WTC11 (cell line): ENCODE data around the gene PHF14. TPM values are rescaled to one million over a fixed set of nuclear protein-coding genes. Genes with fewer than 3 reads are reported as not detected.

Experiments used
- ATAC-seq: fragments of 200-7000 bp; cut with Tn5 transposase; 2 replicates; pipeline ENCODE4 v1.10.0; 2021; ENCODE audit warnings: mild to moderate bottlenecking, moderate library complexity
- CTCF ChIA-PET: fragments of 300-600 bp; sonication (Branson Sonifier 250); formaldehyde crosslinking; loops from one replicate; lab custom pipeline; 2021; ENCODE audit warnings: antibody characterized with exemption; lab: Charles Lee
- POLR2A ChIA-PET: fragments of 350-600 bp; sonication (Branson Sonifier 250); formaldehyde crosslinking; loops from one replicate; lab custom pipeline; 2021; ENCODE audit warnings: antibody characterized with exemption; lab: Charles Lee
- DNase-seq: peaks from one replicate; pipeline ENCODE4 v3.0.0; 2021; ENCODE audit warnings: low spot score
- H3K27ac Mint-ChIP-seq: 2 replicates; pipeline ENCODE4 v1.8.0; 2021; ENCODE audit warnings: mixed read lengths
- H3K27me3 Mint-ChIP-seq: 2 replicates; pipeline ENCODE4 v1.8.0; 2021; ENCODE audit warnings: low read depth, mild to moderate bottlenecking, moderate library complexity, mixed read lengths
- H3K36me3 Mint-ChIP-seq: 2 replicates; pipeline ENCODE4 v1.8.0; 2021; ENCODE audit warnings: mixed read lengths
- H3K4me1 Mint-ChIP-seq: 2 replicates; pipeline ENCODE4 v1.8.0; 2022; ENCODE audit warnings: mixed read lengths
- H3K4me3 Mint-ChIP-seq: 2 replicates; pipeline ENCODE4 v1.8.0; 2021; ENCODE audit warnings: mild to moderate bottlenecking, moderate library complexity, mixed read lengths
- H3K9me3 Mint-ChIP-seq: 2 replicates; pipeline ENCODE4 v1.8.0; 2021; ENCODE audit warnings: mixed read lengths
- ATF1 ChIP-seq: sonication (generic); formaldehyde crosslinking; IDR thresholded peaks from 2 replicates; pipeline ENCODE4 v1.8.1; 2023; ENCODE audit warnings: mild to moderate bottlenecking, moderate library complexity, missing genetic modification reagents
- CREM ChIP-seq: sonication (generic); formaldehyde crosslinking; IDR thresholded peaks from 2 replicates; pipeline ENCODE4 v1.8.1; 2022; ENCODE audit warnings: mild to moderate bottlenecking, missing genetic modification reagents, moderate library complexity
- ELF4 ChIP-seq: sonication (generic); formaldehyde crosslinking; IDR thresholded peaks from 2 replicates; pipeline ENCODE4 v1.8.1; 2022; ENCODE audit warnings: low read depth, mild to moderate bottlenecking, moderate library complexity, missing genetic modification reagents
- FOXJ3 ChIP-seq: sonication (generic); formaldehyde crosslinking; IDR thresholded peaks from 2 replicates; pipeline ENCODE4 v1.9.0; 2021; ENCODE audit warnings: missing genetic modification reagents, mild to moderate bottlenecking, borderline replicate concordance
- GABPB1 ChIP-seq: sonication (generic); formaldehyde crosslinking; IDR thresholded peaks from 2 replicates; pipeline ENCODE4 v1.8.1; 2023; ENCODE audit warnings: mild to moderate bottlenecking, missing genetic modification reagents
- NFE2L1 ChIP-seq: sonication (generic); formaldehyde crosslinking; IDR thresholded peaks from 2 replicates; pipeline ENCODE4 v1.8.1; 2023; ENCODE audit warnings: missing genetic modification reagents
- OVOL2 ChIP-seq: fragments of 250-450 bp; sonication (Bioruptor Pico); IDR thresholded peaks from 2 replicates; pipeline ENCODE4 v1.9.0; 2021; ENCODE audit warnings: mild to moderate bottlenecking, borderline replicate concordance
- RORB ChIP-seq: fragments of 250-450 bp; sonication (Bioruptor Pico); IDR thresholded peaks from 2 replicates; pipeline ENCODE4 v1.9.0; 2021; ENCODE audit warnings: mild to moderate bottlenecking
- SOX15 ChIP-seq: fragments of 250-450 bp; sonication (Bioruptor Pico); IDR thresholded peaks from 2 replicates; pipeline ENCODE4 v1.9.0; 2021; ENCODE audit warnings: mild to moderate bottlenecking
- ZNF232 ChIP-seq: sonication (generic); formaldehyde crosslinking; IDR thresholded peaks from 2 replicates; pipeline ENCODE4 v1.8.0; 2022; ENCODE audit warnings: mild to moderate bottlenecking, missing genetic modification reagents
- ZNF317 ChIP-seq: sonication (generic); formaldehyde crosslinking; IDR thresholded peaks from 2 replicates; pipeline ENCODE4 v1.8.1; 2023; ENCODE audit warnings: low read depth, mild to moderate bottlenecking, moderate library complexity, missing genetic modification reagents, borderline replicate concordance
- total RNA-seq: library from RNA; stranded (reverse); gene quantifications from 3 replicates; pipeline ENCODE4 v1.2.3, GENCODE V29; 2021
- TF ChIP-seq, protein P1 (sequence below): sonication (generic); formaldehyde crosslinking; IDR thresholded peaks from 2 replicates; pipeline ENCODE4 v1.8.0; 2023; ENCODE audit warnings: missing genetic modification reagents
- TF ChIP-seq, protein P2 (sequence below): fragments of 250-450 bp; sonication (Bioruptor Pico); IDR thresholded peaks from 2 replicates; pipeline ENCODE4 v2.1.2; 2022; ENCODE audit warnings: mild to moderate bottlenecking, moderate library complexity
- TF ChIP-seq, protein P3 (sequence below): sonication (generic); formaldehyde crosslinking; IDR thresholded peaks from 2 replicates; pipeline ENCODE4 v1.8.1; 2023; ENCODE audit warnings: mild to moderate bottlenecking, missing genetic modification reagents
- TF ChIP-seq, protein P4 (sequence below): fragments of 250-450 bp; sonication (Bioruptor Pico); IDR thresholded peaks from 2 replicates; pipeline ENCODE4 v1.8.0; 2021; ENCODE audit warnings: mild to moderate bottlenecking
- TF ChIP-seq, protein P5 (sequence below): sonication (generic); formaldehyde crosslinking; IDR thresholded peaks from 2 replicates; pipeline ENCODE4 v1.8.1; 2023; ENCODE audit warnings: mild to moderate bottlenecking, missing genetic modification reagents, borderline replicate concordance
- TF ChIP-seq, protein P6 (sequence below): fragments of 250-450 bp; sonication (Bioruptor Pico); conservative IDR thresholded peaks from 2 replicates; pipeline ENCODE4 v1.9.0; 2021; ENCODE audit warnings: mild to moderate bottlenecking
- TF ChIP-seq, protein P7 (sequence below): sonication (generic); formaldehyde crosslinking; IDR thresholded peaks from 2 replicates; pipeline ENCODE4 v1.8.0; 2023; ENCODE audit warnings: missing genetic modification reagents, mild to moderate bottlenecking, borderline replicate concordance

PHF14 gene
- total RNA-seq, 1 experiment from 2014 or later = 47.7 TPM

DNA sequence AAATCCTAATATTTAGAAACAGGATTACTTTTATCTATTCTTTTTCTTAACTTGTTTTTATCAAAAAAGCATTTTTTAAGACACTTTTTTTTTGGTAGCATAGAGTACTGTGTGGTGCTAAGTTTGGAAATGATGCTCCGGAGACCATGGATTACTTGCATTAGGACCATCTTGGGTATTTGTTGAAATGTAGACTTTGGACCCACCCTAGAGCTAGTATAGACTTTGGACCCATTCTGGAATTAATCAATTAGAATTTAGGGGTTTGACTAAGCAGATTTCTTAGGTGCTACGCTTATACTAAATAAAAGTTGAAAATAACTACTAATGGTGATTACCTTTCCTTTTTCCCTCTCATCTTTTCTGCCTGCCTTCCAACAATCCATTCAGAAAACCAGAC lies 80.4 kb downstream of the PHF14 start:
- TF ChIP-seq FOXJ3 (CRISPR knock-in tag) (no peak), NFE2L1 (CRISPR knock-in tag) (no peak), ELF4 (CRISPR knock-in tag) (no peak), GABPB1 (CRISPR knock-in tag) (no peak), OVOL2 (CRISPR knock-in tag) (no peak), ATF1 (no peak), RORB (no peak), ZNF317 (CRISPR knock-in tag) (no peak), CREM (CRISPR knock-in tag) (no peak), SOX15 (CRISPR knock-in tag) (no peak), ZNF232 (CRISPR knock-in tag) (no peak)
- TF ChIP-seq, protein P1, sequence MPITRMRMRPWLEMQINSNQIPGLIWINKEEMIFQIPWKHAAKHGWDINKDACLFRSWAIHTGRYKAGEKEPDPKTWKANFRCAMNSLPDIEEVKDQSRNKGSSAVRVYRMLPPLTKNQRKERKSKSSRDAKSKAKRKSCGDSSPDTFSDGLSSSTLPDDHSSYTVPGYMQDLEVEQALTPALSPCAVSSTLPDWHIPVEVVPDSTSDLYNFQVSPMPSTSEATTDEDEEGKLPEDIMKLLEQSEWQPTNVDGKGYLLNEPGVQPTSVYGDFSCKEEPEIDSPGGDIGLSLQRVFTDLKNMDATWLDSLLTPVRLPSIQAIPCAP = no peak
- TF ChIP-seq, protein P2, sequence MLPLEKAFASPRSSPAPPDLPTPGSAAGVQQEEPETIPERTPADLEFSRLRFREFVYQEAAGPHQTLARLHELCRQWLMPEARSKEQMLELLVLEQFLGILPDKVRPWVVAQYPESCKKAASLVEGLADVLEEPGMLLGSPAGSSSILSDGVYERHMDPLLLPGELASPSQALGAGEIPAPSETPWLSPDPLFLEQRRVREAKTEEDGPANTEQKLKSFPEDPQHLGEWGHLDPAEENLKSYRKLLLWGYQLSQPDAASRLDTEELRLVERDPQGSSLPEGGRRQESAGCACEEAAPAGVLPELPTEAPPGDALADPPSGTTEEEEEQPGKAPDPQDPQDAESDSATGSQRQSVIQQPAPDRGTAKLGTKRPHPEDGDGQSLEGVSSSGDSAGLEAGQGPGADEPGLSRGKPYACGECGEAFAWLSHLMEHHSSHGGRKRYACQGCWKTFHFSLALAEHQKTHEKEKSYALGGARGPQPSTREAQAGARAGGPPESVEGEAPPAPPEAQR (CRISPR knock-in tag) = no peak
- TF ChIP-seq, protein P3, sequence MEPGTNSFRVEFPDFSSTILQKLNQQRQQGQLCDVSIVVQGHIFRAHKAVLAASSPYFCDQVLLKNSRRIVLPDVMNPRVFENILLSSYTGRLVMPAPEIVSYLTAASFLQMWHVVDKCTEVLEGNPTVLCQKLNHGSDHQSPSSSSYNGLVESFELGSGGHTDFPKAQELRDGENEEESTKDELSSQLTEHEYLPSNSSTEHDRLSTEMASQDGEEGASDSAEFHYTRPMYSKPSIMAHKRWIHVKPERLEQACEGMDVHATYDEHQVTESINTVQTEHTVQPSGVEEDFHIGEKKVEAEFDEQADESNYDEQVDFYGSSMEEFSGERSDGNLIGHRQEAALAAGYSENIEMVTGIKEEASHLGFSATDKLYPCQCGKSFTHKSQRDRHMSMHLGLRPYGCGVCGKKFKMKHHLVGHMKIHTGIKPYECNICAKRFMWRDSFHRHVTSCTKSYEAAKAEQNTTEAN = no peak
- TF ChIP-seq, protein P4, sequence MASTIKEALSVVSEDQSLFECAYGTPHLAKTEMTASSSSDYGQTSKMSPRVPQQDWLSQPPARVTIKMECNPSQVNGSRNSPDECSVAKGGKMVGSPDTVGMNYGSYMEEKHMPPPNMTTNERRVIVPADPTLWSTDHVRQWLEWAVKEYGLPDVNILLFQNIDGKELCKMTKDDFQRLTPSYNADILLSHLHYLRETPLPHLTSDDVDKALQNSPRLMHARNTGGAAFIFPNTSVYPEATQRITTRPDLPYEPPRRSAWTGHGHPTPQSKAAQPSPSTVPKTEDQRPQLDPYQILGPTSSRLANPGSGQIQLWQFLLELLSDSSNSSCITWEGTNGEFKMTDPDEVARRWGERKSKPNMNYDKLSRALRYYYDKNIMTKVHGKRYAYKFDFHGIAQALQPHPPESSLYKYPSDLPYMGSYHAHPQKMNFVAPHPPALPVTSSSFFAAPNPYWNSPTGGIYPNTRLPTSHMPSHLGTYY = no peak
- TF ChIP-seq, protein P5, sequence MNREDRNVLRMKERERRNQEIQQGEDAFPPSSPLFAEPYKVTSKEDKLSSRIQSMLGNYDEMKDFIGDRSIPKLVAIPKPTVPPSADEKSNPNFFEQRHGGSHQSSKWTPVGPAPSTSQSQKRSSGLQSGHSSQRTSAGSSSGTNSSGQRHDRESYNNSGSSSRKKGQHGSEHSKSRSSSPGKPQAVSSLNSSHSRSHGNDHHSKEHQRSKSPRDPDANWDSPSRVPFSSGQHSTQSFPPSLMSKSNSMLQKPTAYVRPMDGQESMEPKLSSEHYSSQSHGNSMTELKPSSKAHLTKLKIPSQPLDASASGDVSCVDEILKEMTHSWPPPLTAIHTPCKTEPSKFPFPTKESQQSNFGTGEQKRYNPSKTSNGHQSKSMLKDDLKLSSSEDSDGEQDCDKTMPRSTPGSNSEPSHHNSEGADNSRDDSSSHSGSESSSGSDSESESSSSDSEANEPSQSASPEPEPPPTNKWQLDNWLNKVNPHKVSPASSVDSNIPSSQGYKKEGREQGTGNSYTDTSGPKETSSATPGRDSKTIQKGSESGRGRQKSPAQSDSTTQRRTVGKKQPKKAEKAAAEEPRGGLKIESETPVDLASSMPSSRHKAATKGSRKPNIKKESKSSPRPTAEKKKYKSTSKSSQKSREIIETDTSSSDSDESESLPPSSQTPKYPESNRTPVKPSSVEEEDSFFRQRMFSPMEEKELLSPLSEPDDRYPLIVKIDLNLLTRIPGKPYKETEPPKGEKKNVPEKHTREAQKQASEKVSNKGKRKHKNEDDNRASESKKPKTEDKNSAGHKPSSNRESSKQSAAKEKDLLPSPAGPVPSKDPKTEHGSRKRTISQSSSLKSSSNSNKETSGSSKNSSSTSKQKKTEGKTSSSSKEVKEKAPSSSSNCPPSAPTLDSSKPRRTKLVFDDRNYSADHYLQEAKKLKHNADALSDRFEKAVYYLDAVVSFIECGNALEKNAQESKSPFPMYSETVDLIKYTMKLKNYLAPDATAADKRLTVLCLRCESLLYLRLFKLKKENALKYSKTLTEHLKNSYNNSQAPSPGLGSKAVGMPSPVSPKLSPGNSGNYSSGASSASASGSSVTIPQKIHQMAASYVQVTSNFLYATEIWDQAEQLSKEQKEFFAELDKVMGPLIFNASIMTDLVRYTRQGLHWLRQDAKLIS (CRISPR knock-in tag) = no peak
- TF ChIP-seq, protein P6, sequence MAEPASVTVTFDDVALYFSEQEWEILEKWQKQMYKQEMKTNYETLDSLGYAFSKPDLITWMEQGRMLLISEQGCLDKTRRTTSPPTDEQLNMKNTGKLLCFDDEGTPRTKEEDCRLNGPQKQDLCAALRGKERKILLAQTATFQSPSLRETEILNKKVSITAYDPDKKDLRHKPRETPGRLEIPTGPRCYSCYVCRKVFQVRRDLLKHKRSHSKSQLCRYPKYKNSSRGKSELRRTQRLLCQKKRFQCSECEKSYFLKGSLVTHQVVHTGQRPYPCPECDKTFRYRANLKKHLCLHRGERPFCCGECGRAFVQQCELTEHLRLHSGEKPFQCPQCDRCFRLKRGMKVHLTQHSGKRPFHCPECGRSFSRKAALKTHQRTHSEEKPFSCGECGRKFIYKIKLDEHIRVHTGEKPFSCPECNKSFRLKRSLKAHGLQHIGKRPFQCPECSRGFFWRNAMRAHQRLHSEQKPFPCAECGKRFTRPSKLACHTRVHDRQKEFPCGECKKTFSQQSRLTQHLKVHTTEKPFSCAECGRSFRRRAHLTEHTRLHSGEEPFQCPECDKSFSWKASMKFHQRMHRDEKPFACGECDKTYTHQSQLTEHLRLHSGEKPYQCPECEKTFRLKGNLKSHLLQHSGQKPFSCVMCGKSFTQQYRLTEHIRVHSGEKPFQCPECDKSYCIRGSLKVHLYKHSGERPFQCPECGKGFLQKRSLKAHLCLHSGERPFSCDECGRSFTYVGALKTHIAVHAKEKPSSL (CRISPR knock-in tag) = no peak
- TF ChIP-seq, protein P7, sequence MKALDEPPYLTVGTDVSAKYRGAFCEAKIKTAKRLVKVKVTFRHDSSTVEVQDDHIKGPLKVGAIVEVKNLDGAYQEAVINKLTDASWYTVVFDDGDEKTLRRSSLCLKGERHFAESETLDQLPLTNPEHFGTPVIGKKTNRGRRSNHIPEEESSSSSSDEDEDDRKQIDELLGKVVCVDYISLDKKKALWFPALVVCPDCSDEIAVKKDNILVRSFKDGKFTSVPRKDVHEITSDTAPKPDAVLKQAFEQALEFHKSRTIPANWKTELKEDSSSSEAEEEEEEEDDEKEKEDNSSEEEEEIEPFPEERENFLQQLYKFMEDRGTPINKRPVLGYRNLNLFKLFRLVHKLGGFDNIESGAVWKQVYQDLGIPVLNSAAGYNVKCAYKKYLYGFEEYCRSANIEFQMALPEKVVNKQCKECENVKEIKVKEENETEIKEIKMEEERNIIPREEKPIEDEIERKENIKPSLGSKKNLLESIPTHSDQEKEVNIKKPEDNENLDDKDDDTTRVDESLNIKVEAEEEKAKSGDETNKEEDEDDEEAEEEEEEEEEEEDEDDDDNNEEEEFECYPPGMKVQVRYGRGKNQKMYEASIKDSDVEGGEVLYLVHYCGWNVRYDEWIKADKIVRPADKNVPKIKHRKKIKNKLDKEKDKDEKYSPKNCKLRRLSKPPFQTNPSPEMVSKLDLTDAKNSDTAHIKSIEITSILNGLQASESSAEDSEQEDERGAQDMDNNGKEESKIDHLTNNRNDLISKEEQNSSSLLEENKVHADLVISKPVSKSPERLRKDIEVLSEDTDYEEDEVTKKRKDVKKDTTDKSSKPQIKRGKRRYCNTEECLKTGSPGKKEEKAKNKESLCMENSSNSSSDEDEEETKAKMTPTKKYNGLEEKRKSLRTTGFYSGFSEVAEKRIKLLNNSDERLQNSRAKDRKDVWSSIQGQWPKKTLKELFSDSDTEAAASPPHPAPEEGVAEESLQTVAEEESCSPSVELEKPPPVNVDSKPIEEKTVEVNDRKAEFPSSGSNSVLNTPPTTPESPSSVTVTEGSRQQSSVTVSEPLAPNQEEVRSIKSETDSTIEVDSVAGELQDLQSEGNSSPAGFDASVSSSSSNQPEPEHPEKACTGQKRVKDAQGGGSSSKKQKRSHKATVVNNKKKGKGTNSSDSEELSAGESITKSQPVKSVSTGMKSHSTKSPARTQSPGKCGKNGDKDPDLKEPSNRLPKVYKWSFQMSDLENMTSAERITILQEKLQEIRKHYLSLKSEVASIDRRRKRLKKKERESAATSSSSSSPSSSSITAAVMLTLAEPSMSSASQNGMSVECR = no peak
- ChIA-PET CTCF (no interaction called here), POLR2A (no interaction called here)
- Mint-ChIP-seq H3K4me3 (no peak overlapping the region), H3K4me1 (no peaks in the 10 kb centered on the region), H3K36me3 (peaks cover 27% of the 10 kb centered on the region), H3K27ac (no peak overlapping the region), H3K27me3 (no peaks in the 10 kb centered on the region), H3K9me3 (no peaks in the 10 kb centered on the region)
- ATAC-seq (no peak), DNase-seq (no peak)
